Mucosa of descending colon (tissue), 3 donors: Measurements from ENCODE around the gene FGF22. TPM values are rescaled to one million over a fixed set of nuclear protein-coding genes. Genes with fewer than 3 reads are reported as not detected.
"Not testable (repeated sequence)": the region's sequence is repeated elsewhere in the genome, so short reads cannot be mapped to it uniquely, and the experiment has no call there.

Source experiments
- ATAC-seq: fragments of 200-7000 bp; cut with Tn5 transposase; one replicate; pipeline ENCODE4 v1.9.1; 2020; ENCODE audit warnings: mild to moderate bottlenecking, moderate library complexity
- DNase-seq, 3 donors: peaks; one replicate each; pipeline ENCODE4 v3.0.0-alpha.2; 2020
- H3K36me3 ChIP-seq: fragments of 200-600 bp; one replicate; pipeline ENCODE4 v1.8.0; 2021; ENCODE audit warnings: low read depth, mild to moderate bottlenecking
- H3K4me1 ChIP-seq: fragments of 200-600 bp; one replicate; pipeline ENCODE4 v1.8.0; 2021; ENCODE audit warnings: low read depth, mild to moderate bottlenecking
- H3K4me3 ChIP-seq: fragments of 200-600 bp; one replicate; pipeline ENCODE4 v1.8.0; 2021; ENCODE audit warnings: mild to moderate bottlenecking
- H3K9me3 ChIP-seq: fragments of 200-600 bp; one replicate; pipeline ENCODE4 v1.8.0; 2021; ENCODE audit warnings: mild to moderate bottlenecking
- CTCF ChIP-seq: fragments of 200-600 bp; IDR thresholded peaks from one replicate; pipeline ENCODE4 v1.8.0; 2022; ENCODE audit warnings: antibody characterized with exemption, mild to moderate bottlenecking
- intact Hi-C, 2 donors: fragments of 100-400 bp; cut with DNase I in 1 of 2; cut with micrococcal nuclease in 1 of 2; formaldehyde crosslinking; loops; one replicate each; pipeline versions ENCODE4 v1.11.0 to v1.11.1; 2022; cut with DNase I, micrococcal nuclease
- total RNA-seq, 3 donors: library from RNA; stranded (reverse); fragmentation: NEBNext Ultra II Directional in 2 of 3; extraction: Animal tissue kit (Norgen Biotek cat#: 25700) in 2 of 3; gene quantifications; one replicate each; pipeline versions ENCODE4 v1.2.1 to v1.2.4, GENCODE V29; 2021 to 2023
- donor health status: DM: no; HTN: no; CAD: no; lungs with moderate emphysema.
- donor health status: DM: no; HTN: no; CAD: no.
- donor health status: DM: no; HTN: yes; CAD: no.

FGF22 gene
- total RNA-seq, 3 donors from 2014 or later, result 0.23 to 0.82 TPM; not detected in 1

- no peaks in the 10 kb centered on the region for H3K4me1 ChIP-seq
- no peaks in the 10 kb centered on the region for H3K9me3 ChIP-seq
- intact Hi-C loops, result no loop called here
- DNase-seq (no peak), ATAC-seq (no peak)
- peaks cover 12% of the 10 kb centered on the region for H3K36me3 ChIP-seq
- TF ChIP-seq CTCF, result no peak
- no peak overlapping the region for H3K4me3 ChIP-seq
Observed at GRCh38 chr19:622666-623065, 17.0 kb upstream of the FGF22 start.

GRCh38 chr19:623175-623916 lies 16.3 kb upstream of the FGF22 start:
- no peak overlapping the region for H3K4me3 ChIP-seq
- TF ChIP-seq CTCF, result no peak
- peaks cover 12% of the 10 kb centered on the region for H3K36me3 ChIP-seq
- DNase-seq (no peak), ATAC-seq (no peak)
- intact Hi-C loops, result no loop called here
- H3K4me1 ChIP-seq, result no peaks in the 10 kb centered on the region
- H3K9me3 ChIP-seq, result no peaks in the 10 kb centered on the region

GRCh38 chr19:623974-624373 lies 15.7 kb upstream of the FGF22 start:
- H3K4me3 ChIP-seq, result no peak overlapping the region
- ATAC-seq, result no peak
- no peak for DNase-seq
- H3K9me3 ChIP-seq, result no peaks in the 10 kb centered on the region
- TF ChIP-seq CTCF, result no peak
- intact Hi-C loops, result no loop called here
- H3K4me1 ChIP-seq, result no peaks in the 10 kb centered on the region
- H3K36me3 ChIP-seq, result peaks cover 12% of the 10 kb centered on the region

GRCh38 chr19:624433-625109 lies 15.1 kb upstream of the FGF22 start:
- Histone ChIP-seq H3K4me1 (no peaks in the 10 kb centered on the region), H3K4me3 (no peak overlapping the region), H3K36me3 (peaks cover 6% of the 10 kb centered on the region), H3K9me3 (no peaks in the 10 kb centered on the region)
- ATAC-seq, result no peak
- intact Hi-C loops, result no loop called here
- no peak for TF ChIP-seq CTCF
- DNase-seq, result no peak

- intact Hi-C loops, result no loop called here
- ATAC-seq, result no peak
- DNase-seq, result no peak
- H3K4me3 ChIP-seq, result no peak overlapping the region
- H3K9me3 ChIP-seq, result no peaks in the 10 kb centered on the region
- no peaks in the 10 kb centered on the region for H3K4me1 ChIP-seq
- peaks cover 2% of the 10 kb centered on the region for H3K36me3 ChIP-seq
- no peak for TF ChIP-seq CTCF
Observed at GRCh38 chr19:625257-625656, 14.4 kb upstream of the FGF22 start.

GRCh38 chr19:626566-626965 lies 13.1 kb upstream of the FGF22 start:
- DNase-seq, ATAC-seq, H3K4me3 ChIP-seq, H3K36me3 ChIP-seq, intact Hi-C loops, H3K9me3 ChIP-seq, H3K4me1 ChIP-seq: not testable (repeated sequence)
